Measurements from ENCODE around the gene TMEM272.

- TF ChIP-seq CTCF (conservative IDR thresholded peaks at IDR 0.05; ENCODE audit: low read depth, low read length) (no peak), EZH2phosphoT487 (IDR thresholded peaks at IDR 0.05; ENCODE audit: borderline replicate concordance, low read length) (no peak)
These were observed 49.3 kb upstream of the TMEM272 start for GRCh38 chr13:51894239-51894638.

Measured in PC-3 (cell line).